ENCODE measurements around the gene CD300LD.

- TF ChIP-seq POLR2A (IDR thresholded peaks at IDR 0.05): no peak
- TF ChIP-seq CTCF (IDR thresholded peaks at IDR 0.05): no peak
Measured at GRCh38 chr17:74552037-74552436, 40.0 kb downstream of the CD300LD start.
